Astrocyte (in vitro differentiated cells and primary cell): ENCODE measurements around the gene GH1.

Experiments used
- CTCF ChIP-seq: IDR thresholded peaks from 2 replicates; pipeline ENCODE4 v1.5.1; 2011; ENCODE audit warnings: low read depth, mild to moderate bottlenecking, inconsistent platforms, low read length, moderate library complexity; ENCODE audit not compliant: insufficient read depth
- EZH2 ChIP-seq: IDR thresholded peaks from 2 replicates; pipeline ENCODE4 v1.6.1; 2012; ENCODE audit warnings: mild to moderate bottlenecking, low read length, inconsistent platforms; ENCODE audit not compliant: insufficient read depth

- TF ChIP-seq CTCF: no peak
- no peak for TF ChIP-seq EZH2
These were observed 36.6 kb upstream of the GH1 start for GRCh38 chr17:63955232-63955631.
